ENCODE measurements around the gene SPTBN1.

Gene SPTBN1

DNA sequence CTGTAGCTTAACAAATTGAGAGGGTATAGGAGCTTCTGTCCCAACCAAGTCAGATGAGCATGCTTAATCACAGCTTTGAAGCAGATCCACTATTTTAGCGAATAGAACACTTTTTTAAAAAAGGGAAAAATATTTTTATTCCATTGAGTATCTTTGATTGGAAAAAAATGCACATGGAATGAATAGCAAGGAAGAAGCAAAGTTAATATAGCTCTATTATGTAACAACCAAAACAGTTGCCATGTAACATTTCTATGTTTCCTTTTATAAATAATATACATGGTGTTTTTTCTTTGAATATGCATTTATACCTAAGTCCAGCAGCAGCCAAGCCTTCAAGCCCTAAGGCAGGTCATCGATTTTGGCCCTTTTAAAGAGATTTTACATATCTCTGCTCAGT is 21.4 kb upstream of the SPTBN1 start:
- Histone ChIP-seq H3K9ac (ENCODE audit: low read depth, low read length) (no peak overlapping the region), H3K27ac (ENCODE audit: low read depth, low read length) (no peak overlapping the region), H3K27me3 (ENCODE audit: control insufficient read depth, insufficient read depth, low read length) (no peaks in the 10 kb centered on the region), H3K4me1 (ENCODE audit: control insufficient read depth, insufficient read depth, low read length) (no peaks in the 10 kb centered on the region), H3K9me3 (ENCODE audit: control insufficient read depth, insufficient read depth, low read length) (no peaks in the 10 kb centered on the region), H3K4me3 (ENCODE audit: low read depth, low read length) (no peak overlapping the region), H3K36me3 (ENCODE audit: control insufficient read depth, insufficient read depth, low read length) (no peaks in the 10 kb centered on the region)

DNA sequence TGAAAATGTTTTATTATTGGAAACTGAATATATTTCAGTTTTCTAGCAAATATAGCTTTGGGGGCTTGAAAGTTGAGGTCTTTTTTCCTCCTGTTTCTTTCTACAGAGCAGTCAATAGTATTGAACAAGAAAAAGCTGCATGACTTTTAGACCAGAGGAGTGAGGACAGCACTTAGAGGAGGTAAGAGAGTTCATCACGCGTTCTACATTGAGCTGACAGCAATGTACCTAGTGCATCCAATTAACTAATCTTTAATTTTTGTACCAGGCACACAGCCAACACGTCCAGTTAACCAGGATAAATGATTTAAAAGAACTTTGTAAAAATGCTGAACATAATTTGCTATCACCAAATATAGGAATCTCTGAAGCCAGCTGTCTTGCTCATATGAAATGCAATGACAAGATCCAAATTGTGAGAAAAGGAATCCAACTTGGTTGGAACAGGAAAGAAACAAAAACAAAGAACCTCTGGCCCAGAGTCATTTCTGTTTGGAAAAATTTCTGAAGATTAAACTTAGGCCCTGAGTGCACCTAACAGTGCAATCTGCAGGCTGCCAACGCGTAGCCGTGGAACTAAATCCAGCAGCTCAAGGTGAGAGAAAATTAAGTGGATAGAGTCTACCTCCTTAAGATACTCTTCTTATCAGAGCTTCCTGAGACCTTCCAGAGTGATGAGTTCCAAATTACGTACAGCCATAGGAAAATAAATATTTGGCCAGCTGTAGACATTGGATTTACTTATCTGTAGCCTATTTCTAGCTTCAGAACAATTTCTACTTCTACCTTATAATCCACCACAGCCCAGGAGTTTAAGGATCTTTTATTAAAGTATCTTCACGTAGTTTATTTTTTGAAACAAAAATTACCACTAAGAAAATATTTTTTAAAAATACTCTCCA is 20.6 kb upstream of the SPTBN1 start:
- H3K4me1 ChIP-seq (ENCODE audit: control insufficient read depth, insufficient read depth, low read length), result no peaks in the 10 kb centered on the region
- H3K4me3 ChIP-seq (ENCODE audit: low read depth, low read length), result no peak overlapping the region
- no peaks in the 10 kb centered on the region for H3K27me3 ChIP-seq (ENCODE audit: control insufficient read depth, insufficient read depth, low read length)
- H3K36me3 ChIP-seq (ENCODE audit: control insufficient read depth, insufficient read depth, low read length), result no peaks in the 10 kb centered on the region
- H3K9ac ChIP-seq (ENCODE audit: low read depth, low read length), result no peak overlapping the region
- no peaks in the 10 kb centered on the region for H3K9me3 ChIP-seq (ENCODE audit: control insufficient read depth, insufficient read depth, low read length)
- no peak overlapping the region for H3K27ac ChIP-seq (ENCODE audit: low read depth, low read length)

DNA sequence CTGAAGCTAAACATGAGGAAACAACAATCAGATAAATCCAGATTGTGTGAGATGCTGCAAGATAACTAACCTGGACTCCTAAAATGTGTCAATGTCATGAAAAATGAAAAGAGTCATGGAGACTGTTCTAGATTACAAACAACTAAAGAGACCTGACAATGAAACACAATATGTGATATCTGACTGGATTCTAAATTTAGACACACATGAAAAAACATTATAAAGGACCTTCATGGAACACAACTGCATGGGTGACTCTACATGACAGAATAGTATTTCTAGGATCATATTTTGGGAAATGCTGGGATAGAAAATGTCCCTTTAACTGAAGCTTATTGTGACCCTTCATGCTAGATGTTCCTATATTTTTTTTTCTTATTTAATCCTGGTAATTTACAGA is 18.5 kb upstream of the SPTBN1 start:
- no peaks in the 10 kb centered on the region for H3K4me1 ChIP-seq (ENCODE audit: control insufficient read depth, insufficient read depth, low read length)
- no peak overlapping the region for H3K4me3 ChIP-seq (ENCODE audit: low read depth, low read length)
- no peaks in the 10 kb centered on the region for H3K36me3 ChIP-seq (ENCODE audit: control insufficient read depth, insufficient read depth, low read length)
- H3K27me3 ChIP-seq (ENCODE audit: control insufficient read depth, insufficient read depth, low read length), result no peaks in the 10 kb centered on the region
- no peak overlapping the region for H3K9ac ChIP-seq (ENCODE audit: low read depth, low read length)
- no peak overlapping the region for H3K27ac ChIP-seq (ENCODE audit: low read depth, low read length)
- no peaks in the 10 kb centered on the region for H3K9me3 ChIP-seq (ENCODE audit: control insufficient read depth, insufficient read depth, low read length)

DNA sequence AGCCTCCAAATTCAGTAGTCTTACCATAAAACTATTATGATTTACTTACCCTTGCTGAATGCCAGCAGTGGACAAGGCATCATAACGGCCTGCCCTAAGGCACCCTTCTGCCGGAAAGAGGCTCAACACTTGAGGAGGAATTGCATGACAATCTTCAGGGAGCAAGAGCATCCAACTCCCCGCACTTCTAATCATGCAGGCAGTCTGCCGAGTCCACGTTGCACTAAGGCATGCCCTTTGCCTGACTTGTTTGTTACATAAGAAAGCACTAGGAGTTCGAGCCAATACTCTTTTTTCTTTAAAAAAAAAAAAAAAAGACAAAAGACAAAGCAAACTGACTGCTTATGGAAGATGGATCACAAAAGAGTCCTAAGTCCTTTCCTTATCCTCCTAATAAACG is 17.9 kb upstream of the SPTBN1 start:
- Histone ChIP-seq H3K9me3 (ENCODE audit: control insufficient read depth, insufficient read depth, low read length) (no peaks in the 10 kb centered on the region), H3K9ac (ENCODE audit: low read depth, low read length) (no peak overlapping the region), H3K27me3 (ENCODE audit: control insufficient read depth, insufficient read depth, low read length) (no peaks in the 10 kb centered on the region)

DNA sequence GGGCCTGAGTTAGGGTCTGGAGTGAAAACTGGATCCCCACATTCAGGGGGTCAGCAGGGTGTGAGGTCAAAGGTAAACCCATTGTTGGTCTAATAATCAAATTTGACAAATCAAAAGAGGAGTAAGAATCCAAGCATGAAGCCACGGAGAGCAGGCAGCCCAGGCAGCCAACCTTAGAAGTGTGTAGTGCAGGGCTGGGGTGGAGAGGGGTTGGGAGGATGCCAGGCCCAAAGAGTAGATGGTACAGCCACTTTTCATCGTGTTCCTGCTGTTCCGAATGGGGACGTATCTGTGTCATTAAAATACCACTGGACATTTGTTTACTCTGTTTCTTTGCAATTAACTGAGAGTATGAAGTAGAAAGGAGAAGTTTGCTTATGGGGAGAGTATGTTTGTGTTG is 16.5 kb upstream of the SPTBN1 start:
- H3K9me3 ChIP-seq (ENCODE audit: control insufficient read depth, insufficient read depth, low read length), result no peaks in the 10 kb centered on the region
- H3K4me1 ChIP-seq (ENCODE audit: control insufficient read depth, insufficient read depth, low read length), result no peaks in the 10 kb centered on the region

More for the DNA sequence above, 17.9 kb upstream of the SPTBN1 start:
- Histone ChIP-seq H3K27ac (ENCODE audit: low read depth, low read length) (no peak overlapping the region), H3K4me1 (ENCODE audit: control insufficient read depth, insufficient read depth, low read length) (no peaks in the 10 kb centered on the region), H3K36me3 (ENCODE audit: control insufficient read depth, insufficient read depth, low read length) (no peaks in the 10 kb centered on the region), H3K4me3 (ENCODE audit: low read depth, low read length) (no peak overlapping the region)

DNA sequence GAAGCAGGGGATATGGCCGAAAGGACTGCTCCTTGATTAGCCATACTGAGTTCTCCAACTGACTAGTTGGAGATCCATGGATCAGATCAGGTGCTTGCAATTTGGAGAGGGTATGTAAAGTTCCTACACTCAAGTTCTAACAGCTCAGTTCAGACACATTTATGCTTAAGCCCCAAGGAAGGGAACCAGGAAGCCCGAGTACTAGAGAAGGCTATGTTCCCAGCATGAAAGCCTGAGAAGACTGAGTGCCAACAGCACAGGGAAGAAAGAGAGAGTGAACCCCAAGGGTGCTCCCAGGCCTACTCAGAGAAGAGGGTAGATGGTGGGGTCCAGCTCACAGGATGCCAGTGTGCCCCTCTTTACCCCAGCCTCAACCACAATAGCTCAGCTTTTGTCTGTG is 16.1 kb upstream of the SPTBN1 start:
- Histone ChIP-seq H3K4me3 (ENCODE audit: low read depth, low read length) (no peak overlapping the region), H3K9me3 (ENCODE audit: control insufficient read depth, insufficient read depth, low read length) (no peaks in the 10 kb centered on the region), H3K9ac (ENCODE audit: low read depth, low read length) (no peak overlapping the region), H3K36me3 (ENCODE audit: control insufficient read depth, insufficient read depth, low read length) (no peaks in the 10 kb centered on the region), H3K27ac (ENCODE audit: low read depth, low read length) (no peak overlapping the region), H3K4me1 (ENCODE audit: control insufficient read depth, insufficient read depth, low read length) (no peaks in the 10 kb centered on the region), H3K27me3 (ENCODE audit: control insufficient read depth, insufficient read depth, low read length) (no peaks in the 10 kb centered on the region)

More for the DNA sequence above, 16.5 kb upstream of the SPTBN1 start:
- Histone ChIP-seq H3K36me3 (ENCODE audit: control insufficient read depth, insufficient read depth, low read length) (no peaks in the 10 kb centered on the region), H3K9ac (ENCODE audit: low read depth, low read length) (no peak overlapping the region), H3K4me3 (ENCODE audit: low read depth, low read length) (no peak overlapping the region), H3K27ac (ENCODE audit: low read depth, low read length) (no peak overlapping the region), H3K27me3 (ENCODE audit: control insufficient read depth, insufficient read depth, low read length) (no peaks in the 10 kb centered on the region)

DNA sequence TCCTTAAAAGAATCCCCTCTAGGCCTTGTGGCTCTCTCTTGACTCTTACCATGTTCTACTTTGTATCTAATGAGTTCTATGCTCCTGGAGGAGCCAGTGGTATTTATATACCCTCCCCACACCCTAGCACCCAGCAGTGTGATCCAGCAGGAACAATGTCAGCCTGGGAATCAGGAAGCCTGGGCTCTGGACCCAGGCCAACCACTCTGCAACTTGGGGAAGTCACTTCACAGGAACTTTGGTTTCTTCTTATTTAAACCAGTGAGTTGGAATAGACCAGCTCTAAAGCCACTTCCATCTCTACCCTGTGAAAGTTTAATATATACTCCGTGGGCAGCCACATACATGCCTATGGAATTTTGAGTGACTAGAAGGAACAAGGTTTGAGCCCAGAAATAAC is 11.6 kb upstream of the SPTBN1 start:
- Histone ChIP-seq H3K9ac (ENCODE audit: low read depth, low read length) (no peak overlapping the region), H3K4me3 (ENCODE audit: low read depth, low read length) (no peak overlapping the region), H3K27ac (ENCODE audit: low read depth, low read length) (no peak overlapping the region), H3K36me3 (ENCODE audit: control insufficient read depth, insufficient read depth, low read length) (no peaks in the 10 kb centered on the region), H3K27me3 (ENCODE audit: control insufficient read depth, insufficient read depth, low read length) (no peaks in the 10 kb centered on the region), H3K4me1 (ENCODE audit: control insufficient read depth, insufficient read depth, low read length) (no peaks in the 10 kb centered on the region), H3K9me3 (ENCODE audit: control insufficient read depth, insufficient read depth, low read length) (no peaks in the 10 kb centered on the region)

DNA sequence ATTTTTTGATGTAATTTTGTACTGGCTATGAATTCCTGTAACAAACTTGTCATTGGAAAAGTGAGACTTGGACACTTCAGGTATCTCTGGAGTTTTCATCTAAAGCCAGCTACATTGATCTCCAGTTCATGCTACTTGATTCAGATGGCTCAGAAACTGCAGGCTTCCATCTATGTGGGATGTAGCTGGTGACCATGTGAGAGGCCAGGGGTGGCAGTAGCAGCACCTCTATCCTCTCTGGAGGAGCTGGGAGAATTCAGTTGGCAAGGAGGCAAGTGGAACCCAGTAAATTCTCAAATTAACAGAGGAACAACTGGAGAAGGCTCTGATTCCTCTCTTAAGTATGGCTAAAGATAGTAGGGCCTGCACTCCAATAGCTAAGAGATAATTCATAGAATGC is 10.0 kb upstream of the SPTBN1 start:
- H3K27me3 ChIP-seq (ENCODE audit: control insufficient read depth, insufficient read depth, low read length), result no peaks in the 10 kb centered on the region
- H3K4me3 ChIP-seq (ENCODE audit: low read depth, low read length), result no peak overlapping the region
- no peak overlapping the region for H3K9ac ChIP-seq (ENCODE audit: low read depth, low read length)
- H3K4me1 ChIP-seq (ENCODE audit: control insufficient read depth, insufficient read depth, low read length), result no peaks in the 10 kb centered on the region
- no peaks in the 10 kb centered on the region for H3K9me3 ChIP-seq (ENCODE audit: control insufficient read depth, insufficient read depth, low read length)
- no peaks in the 10 kb centered on the region for H3K36me3 ChIP-seq (ENCODE audit: control insufficient read depth, insufficient read depth, low read length)
- H3K27ac ChIP-seq (ENCODE audit: low read depth, low read length), result no peak overlapping the region

DNA sequence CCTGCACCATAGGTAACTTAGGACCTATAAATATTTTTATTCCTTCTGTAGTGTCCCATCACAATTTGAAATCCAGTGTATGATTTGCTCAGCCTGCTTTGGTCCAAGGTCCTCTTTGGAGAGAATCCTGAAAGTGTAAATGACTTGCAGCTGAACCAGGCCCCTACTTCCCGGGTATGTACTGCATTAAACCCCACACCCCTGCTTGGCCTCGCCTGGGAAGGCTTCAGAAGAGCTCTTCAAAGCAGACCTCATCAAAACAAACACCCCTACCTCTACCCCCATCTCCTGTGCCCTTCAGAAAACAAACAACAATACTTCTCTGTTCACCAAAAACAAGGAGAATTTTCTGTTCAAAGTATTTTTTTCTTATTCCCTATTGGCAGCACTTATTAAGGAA is 9.5 kb upstream of the SPTBN1 start:
- no peak overlapping the region for H3K27ac ChIP-seq (ENCODE audit: low read depth, low read length)
- H3K9me3 ChIP-seq (ENCODE audit: control insufficient read depth, insufficient read depth, low read length), result no peaks in the 10 kb centered on the region
- no peak overlapping the region for H3K9ac ChIP-seq (ENCODE audit: low read depth, low read length)
- H3K27me3 ChIP-seq (ENCODE audit: control insufficient read depth, insufficient read depth, low read length), result no peaks in the 10 kb centered on the region
- H3K4me1 ChIP-seq (ENCODE audit: control insufficient read depth, insufficient read depth, low read length), result no peaks in the 10 kb centered on the region
- H3K36me3 ChIP-seq (ENCODE audit: control insufficient read depth, insufficient read depth, low read length), result no peaks in the 10 kb centered on the region
- H3K4me3 ChIP-seq (ENCODE audit: low read depth, low read length), result no peak overlapping the region

DNA sequence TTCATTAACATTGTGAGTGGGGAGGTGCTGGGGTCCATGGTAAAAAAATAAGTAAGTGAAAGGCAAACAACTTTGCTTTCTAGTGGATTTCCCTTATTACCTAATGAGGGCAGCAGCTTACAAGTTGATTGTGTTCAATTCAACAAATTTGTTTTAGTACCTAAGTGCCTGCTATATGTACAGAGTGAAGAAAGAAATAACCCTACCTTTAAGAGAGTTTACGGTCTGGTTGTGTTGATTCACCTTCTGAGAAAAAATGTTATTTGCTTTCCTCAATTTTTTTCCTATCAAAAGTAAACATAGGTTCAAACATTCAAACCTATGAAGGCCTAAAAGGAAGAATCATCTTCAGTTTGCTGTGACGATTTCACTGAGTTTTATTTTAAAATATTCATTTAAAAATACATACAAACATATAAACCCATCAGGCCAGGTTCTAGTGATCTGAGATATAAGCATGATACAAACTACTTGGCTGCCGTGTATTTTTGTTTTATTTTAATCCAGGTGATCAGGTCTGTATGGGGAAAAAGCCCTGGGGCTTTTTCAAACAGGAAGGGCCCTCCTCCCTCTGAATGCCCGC is 1.5 kb upstream of the SPTBN1 start:
- H3K4me3 ChIP-seq (ENCODE audit: low read depth, low read length), result peak overlapping the region; percentile 78
- H3K4me1 ChIP-seq (ENCODE audit: control insufficient read depth, insufficient read depth, low read length), result peaks cover 22% of the 10 kb centered on the region
- H3K27me3 ChIP-seq (ENCODE audit: control insufficient read depth, insufficient read depth, low read length), result peaks cover 14% of the 10 kb centered on the region; the same call in 1 of the 2 replicates
- peak overlapping the region; percentile 11 for H3K27ac ChIP-seq (ENCODE audit: low read depth, low read length)
- H3K36me3 ChIP-seq (ENCODE audit: control insufficient read depth, insufficient read depth, low read length), result no peaks in the 10 kb centered on the region
- no peak overlapping the region for H3K9ac ChIP-seq (ENCODE audit: low read depth, low read length)
- no peaks in the 10 kb centered on the region for H3K9me3 ChIP-seq (ENCODE audit: control insufficient read depth, insufficient read depth, low read length)

DNA sequence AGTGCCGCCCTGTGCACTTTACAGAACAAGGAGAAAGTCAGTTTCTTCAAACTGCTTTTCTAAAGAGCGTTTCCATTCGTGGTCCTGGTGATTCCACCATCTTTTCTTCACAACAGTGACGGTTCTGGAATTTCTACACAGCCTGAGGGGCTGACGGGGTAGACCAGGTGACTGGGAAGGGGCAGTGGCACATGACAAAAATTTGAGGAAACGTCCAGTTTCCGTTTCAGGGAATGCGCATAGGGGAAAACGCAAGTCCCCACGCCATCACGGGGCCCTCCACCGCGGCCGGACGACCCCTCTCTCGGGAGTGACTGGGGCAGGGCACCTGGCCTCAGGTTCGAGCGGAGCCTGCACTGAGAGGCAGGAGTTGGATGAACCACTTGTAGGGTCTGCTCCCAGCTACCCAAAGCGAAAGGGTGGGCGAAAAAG is 980 bp upstream of the SPTBN1 start:
- no peak overlapping the region for H3K9ac ChIP-seq (ENCODE audit: low read depth, low read length)
- no peaks in the 10 kb centered on the region for H3K9me3 ChIP-seq (ENCODE audit: control insufficient read depth, insufficient read depth, low read length)
- peaks cover 27% of the 10 kb centered on the region for H3K4me1 ChIP-seq (ENCODE audit: control insufficient read depth, insufficient read depth, low read length)
- H3K27ac ChIP-seq (ENCODE audit: low read depth, low read length), result peak overlapping the region; percentile 11
- H3K27me3 ChIP-seq (ENCODE audit: control insufficient read depth, insufficient read depth, low read length), result peaks cover 14% of the 10 kb centered on the region; the same call in 1 of the 2 replicates
- no peaks in the 10 kb centered on the region for H3K36me3 ChIP-seq (ENCODE audit: control insufficient read depth, insufficient read depth, low read length)
- peak overlapping the region; percentile 78 for H3K4me3 ChIP-seq (ENCODE audit: low read depth, low read length)
